SK-N-SH treated with all-trans-retinoic acid at 6 μM for 48 hours (cell line): ENCODE results near the gene ZSWIM2.

Source experiments
- ISL1 ChIP-seq: fragments of 250-450 bp; sonication (Bioruptor Pico); IDR thresholded peaks from 2 replicates; pipeline ENCODE4 v2.1.2; 2022; ENCODE audit warnings: mild to moderate bottlenecking, moderate library complexity
- PPARA ChIP-seq: fragments of 250-450 bp; sonication (Bioruptor Pico); IDR thresholded peaks from 2 replicates; pipeline ENCODE4 v1.5.0; 2020; ENCODE audit warnings: mild to moderate bottlenecking, borderline replicate concordance
- ZFP30 ChIP-seq: fragments of 450-650 bp; formaldehyde crosslinking; IDR thresholded peaks from 2 replicates; pipeline ENCODE4 v1.5.0; 2022; ENCODE audit warnings: mild to moderate bottlenecking, moderate library complexity

DNA sequence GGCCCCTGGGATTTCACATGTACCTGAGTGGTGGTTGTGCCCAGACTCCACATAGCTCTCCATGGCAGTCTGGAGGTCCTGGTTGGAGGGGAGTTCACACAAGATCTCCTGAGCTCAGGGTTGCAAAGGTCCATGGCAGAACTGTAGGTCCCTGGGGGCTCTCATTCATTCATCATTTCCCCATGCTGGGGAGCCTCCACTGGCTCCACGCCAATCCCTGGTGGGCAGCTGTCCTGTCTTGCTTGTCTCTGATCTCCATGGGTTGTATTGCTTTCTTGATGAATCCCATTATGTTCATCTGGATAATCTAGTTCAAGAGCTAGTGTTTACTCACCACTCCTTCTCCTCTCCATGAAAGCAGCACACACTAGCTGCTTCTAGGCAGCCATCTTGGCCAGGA, 42.4 kb downstream of the ZSWIM2 start:
- no peak for TF ChIP-seq ISL1 (CRISPR knock-in tag)
- TF ChIP-seq ZFP30 (CRISPR knock-in tag), result no peak
- TF ChIP-seq PPARA (CRISPR knock-in tag), result no peak
